Measurements from ENCODE around the gene GSTO2.

Gene GSTO2

DNA sequence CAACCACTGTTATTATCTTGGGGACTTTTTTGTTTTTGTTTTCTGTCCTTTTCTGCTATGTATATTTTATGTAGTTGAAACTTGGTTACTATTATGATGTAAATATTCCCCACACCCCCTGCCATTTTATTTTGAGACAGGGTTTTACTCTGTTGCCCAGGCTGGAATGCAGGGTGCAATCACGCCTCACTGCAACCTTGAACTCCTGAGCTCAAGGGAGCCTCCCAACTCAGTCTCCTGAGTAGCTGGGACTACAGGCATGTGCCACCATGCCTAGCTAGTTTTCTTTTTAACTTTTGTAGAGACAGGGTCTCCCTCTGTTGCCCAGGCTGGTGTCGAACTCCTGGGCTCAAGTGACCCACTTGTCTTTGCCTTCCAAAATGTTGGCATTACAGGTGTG is 18.0 kb downstream of the GSTO2 start:
- DNase-seq = no peak

DNA sequence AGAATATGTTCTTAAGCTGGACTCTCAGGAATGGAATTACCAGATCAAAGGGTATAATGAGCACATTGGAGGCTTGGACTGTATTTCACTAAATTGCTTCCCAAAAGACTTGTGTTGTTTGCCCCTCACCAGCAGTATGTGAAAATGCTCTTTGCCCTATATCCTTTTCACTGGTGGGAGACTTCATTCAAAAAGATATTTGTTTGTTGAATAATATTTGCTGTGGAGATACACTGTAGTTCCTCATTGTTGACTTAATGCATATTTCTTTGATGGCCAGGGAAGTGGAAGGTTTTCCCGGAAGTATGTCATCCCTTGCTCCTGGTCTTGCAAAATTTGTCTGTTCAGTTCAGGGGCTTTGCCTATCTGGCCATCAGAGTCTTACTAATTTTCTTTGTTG is 19.4 kb downstream of the GSTO2 start:
- no peak for DNase-seq

DNA sequence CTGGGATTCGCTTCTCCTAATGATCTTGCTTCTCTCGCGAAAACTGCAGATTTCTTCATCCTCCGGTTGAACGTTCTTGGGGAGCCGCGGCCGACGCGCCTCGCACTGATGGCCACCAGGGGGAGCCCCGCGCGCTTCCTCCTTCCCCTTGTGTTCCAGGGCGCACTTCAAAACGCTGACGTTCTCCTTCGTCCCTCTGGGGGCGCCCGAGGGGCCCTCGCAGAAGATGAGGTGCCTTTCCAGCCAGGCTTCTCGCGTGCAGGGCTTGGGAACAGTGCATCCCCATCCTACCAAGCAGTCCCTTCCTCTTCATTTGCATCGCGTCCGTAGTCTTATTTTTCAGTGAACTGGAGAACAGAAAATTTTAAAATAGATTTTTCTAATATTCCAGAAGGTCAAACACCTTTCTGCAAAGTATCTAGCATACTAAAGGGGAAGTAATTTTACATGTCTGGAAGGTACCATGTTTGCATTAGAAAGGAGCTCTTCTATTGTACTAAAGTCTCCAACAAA is 22.5 kb downstream of the GSTO2 start:
- peak; percentile 17 to 78 for DNase-seq

DNA sequence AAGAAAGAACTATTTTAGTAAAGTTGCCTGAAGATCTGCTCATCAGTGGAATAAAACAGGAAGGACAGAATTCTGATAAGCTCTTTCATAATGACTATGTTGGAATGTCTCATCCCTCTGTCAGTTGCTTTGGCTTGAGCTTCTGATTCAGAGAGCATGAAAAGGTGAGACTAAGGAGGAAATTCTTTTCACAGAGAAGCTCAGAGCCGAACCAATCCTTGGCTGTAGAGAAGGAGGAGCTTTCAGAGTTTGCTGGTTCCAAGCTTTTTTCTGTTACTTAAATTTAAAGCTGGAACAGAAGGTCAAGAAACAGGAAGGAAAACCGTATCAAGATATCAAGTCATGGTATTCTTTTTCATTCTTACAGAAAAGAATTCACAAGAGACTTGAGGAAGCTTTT is 24.0 kb downstream of the GSTO2 start:
- DNase-seq = no peak

DNA sequence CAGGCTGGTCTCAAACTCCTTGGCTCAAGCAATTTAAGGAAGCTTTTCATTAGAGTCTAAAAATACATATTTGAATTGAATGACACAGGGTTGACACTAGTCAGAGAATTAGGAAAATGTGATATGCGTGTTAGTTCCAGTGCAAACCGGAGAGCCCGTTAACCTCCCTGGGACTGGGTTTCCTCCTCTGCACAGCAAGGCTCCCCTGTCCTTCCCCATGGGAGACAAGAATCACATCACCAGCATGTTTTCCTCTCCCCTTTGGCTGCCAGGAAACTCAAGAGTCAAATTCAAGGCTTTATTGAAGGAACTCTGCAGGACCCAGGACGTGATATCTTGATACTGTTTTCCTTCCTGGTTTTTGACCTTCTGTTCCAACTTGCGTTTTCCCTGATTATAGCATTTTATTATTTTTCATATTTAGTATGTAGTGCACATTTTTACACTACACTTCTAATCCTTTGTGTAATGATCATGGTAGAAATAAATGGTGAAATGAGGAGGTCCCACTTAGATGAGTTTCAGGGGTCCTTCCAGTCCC is 24.9 kb downstream of the GSTO2 start:
- DNase-seq = no peak

DNA sequence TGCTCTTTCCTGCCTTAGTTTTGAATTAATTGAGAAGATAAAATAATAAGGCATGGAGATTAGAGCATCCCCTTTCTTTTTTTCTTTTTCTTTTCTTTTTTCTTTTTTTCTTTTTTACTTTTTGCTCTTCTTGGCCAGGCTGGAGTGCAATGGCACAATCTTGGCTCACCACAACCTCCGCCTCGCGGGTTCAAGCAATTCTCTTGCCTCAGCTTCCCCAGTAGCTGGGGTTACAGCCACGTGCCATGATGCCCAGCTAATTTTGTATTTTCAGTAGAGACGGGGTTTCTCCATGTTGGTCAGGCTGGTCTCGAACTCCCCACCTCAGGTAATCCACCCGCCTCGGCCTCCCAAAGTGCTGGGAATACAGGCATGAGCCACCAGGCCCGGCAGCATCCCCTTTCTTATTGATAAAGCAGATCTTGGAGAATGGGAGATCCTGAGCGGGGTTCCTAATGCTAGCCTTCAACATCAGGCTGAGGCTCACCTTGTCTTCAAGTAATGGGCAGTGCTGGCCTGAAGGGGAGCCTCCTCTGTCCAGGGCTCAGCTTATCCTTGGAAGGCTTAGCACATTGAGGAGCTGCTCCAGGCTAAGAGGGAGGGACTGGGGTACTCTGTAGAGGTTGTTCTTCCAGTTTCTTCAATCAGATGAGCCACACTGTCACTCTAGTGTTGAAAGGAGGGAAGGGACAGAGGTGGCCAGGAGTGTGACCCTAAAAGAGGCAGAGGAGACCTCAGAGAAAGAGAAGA is 27.9 kb downstream of the GSTO2 start:
- DNase-seq = no peak

DNA sequence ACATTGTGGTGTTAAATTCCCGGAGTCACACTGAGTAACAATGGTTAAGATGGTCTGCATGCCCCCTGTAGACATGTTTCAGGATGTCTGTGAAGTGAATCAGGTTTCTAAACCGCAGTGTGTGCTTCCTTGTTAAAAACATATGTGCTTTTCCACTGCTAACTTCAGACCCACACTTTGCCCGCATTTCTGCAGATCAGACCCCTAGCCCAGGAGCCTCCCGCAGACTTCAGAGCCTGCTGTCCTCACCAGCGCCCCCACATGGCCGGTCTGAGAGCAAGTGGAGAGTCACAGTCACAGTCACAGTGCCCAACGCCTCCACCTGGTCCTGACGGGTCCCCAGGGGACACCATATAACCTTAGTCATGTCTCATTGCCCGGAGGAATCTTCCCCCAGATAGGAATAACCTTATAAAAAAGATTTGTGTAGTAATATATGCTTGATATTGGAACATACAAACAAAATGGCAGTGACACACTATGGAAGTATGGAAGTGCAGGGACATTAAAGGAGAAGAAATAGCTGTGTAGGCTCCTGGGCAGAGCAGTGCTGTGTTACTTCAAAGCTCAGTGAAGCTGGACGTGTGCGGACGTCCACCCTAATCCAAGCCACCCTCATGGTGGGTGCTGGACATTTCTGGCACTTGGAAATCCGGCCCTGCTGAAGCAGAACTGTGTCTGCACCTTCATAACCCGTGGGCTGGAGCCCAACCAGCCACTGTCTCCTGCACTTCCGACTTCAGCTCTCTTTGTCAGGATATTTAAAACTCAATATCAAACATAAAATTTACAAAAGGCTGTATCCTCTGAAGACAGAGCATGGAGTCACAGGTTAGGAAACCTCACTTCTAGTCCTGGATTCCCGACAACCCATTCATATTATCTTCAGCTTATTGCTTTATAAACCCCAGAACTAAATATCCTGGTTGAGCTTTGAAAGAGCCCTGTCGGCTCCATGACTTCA is 29.0 kb downstream of the GSTO2 start:
- DNase-seq = no peak

DNA sequence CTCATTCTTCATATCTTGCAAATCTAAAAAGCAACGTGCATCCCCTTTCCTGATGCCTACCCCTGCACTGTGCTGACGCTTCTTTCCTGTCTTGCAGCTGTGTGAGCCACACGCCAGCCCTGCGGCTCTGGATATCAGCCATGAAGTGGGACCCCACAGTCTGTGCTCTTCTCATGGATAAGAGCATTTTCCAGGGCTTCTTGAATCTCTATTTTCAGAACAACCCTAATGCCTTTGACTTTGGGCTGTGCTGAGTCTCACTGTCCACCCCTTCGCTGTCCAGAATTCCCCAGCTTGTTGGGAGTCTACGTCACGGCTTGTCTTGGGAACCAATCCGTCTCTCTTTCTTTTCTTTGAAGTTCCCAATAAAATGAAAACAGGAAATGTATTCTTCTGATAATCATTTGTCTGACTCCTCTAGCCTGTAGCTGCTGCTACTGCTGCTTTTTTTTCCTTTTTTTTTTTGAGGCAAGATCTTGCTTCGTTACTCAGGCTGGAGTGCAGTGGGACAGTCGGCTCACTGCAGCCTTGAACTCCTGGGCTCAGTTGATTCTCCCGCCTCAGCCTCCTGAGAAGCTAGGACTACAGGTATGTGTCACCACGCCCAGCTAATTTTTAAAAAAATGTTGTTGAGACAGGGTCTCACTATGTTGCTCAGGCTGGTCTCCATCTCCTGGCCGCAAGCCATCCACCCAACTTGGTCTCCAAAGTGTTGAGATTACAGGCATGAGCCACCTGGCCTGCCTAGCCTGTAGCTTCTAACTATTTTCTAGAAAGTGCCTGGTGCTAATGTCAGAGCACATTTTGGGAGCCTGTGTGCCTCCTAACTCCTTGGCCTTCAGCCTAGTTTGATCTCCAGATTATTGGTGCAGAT is 30.3 kb downstream of the GSTO2 start:
- DNase-seq = no peak

DNA sequence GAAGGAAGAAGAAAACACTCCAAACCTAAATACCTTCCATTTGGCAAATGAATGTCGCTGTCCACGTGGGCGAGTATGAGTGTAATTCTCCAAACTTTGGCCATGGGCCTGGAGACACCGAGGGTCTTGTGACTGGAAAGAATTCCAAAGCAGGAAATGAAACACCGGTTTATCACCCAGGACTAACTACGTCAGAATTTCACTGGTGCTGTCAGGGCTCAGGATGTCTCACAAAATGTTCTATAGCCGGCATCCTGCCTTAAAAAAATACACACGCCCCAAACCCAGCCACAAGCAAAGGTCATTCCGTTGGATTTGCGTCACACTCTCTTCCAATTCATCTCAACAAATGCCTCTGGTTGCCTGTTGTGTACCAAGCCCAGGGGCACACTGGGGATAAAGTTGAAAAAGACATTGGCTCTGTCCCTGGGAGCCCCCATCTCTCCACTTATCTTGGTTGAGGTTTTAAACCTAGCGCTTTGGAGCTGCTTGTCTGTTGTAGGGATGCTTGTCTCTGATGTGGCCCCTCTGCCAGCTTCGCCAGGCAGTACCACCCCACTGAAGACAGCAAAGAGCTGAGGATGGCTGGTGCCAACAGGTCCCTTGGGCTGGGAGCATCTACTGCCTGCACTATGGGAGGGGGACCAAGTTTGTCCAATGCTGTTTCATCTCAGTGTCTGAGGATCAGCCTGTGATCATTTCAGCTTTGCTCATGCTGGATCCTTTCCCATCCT is 31.2 kb downstream of the GSTO2 start:
- DNase-seq = peak in 1 of 2 experiments; percentile 8

DNA sequence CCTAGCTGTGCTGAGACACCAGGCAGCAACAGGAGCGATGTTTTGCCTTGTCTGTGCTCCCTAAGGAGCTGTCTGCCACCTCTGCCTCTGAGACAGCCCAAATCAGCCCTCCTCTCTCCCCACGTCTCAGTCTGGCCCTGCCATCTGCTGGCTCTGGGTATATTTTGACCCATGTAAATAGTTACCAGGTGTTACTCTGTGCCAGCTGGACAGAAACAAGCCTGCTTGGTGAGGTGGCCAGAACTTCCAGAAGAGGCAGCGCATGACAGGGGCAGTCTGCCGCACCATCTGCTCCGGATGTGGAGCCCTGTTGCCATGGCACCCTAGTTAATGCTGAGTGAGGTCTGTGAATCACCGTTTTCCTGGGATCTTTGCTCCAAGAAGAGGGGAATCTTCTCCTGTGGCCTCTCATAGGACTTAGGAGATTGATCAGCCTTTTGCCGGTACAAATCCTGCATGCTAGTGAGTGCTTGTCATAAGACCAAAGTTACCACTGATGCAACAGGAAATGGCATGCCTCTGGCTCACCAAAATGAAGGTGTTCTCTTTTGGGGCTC is 31.8 kb downstream of the GSTO2 start:
- DNase-seq = peak; percentile 86 to 94

DNA sequence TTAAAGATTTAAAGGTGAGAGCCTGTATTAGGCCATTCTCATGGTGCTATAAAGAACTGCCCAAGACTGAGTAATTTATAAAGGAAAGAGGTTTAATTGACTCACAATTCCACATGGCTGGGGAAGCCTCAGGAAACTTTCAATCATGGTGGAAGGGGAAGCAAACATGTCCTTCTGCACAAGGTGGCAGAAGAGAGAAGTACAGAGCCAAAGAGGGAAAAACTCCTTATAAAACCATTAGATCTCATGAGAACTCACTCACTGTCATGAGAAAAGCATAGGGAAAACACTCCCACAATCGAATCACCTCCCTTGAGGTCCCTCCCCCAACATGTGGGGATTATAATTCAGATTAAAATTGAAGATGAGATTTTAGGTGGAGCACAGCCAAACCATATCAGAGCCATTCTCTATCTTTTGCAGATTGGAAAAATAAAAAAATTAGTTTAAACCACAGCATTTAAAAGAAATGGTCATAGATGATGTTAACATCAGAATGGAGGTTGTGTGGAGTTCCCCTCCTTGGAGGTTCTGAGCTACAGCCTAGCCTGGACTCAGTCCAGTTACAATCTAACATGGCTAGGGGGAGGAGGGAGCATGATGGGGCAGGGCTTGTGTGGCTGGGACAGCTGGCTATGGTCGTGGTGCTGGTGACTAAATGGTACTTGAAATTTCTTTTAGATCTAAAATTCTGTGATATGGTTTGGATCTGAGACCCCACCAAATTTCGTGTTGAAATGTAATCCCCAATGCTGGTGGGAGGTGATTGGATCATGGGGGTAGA is 33.1 kb downstream of the GSTO2 start:
- DNase-seq = no peak

DNA sequence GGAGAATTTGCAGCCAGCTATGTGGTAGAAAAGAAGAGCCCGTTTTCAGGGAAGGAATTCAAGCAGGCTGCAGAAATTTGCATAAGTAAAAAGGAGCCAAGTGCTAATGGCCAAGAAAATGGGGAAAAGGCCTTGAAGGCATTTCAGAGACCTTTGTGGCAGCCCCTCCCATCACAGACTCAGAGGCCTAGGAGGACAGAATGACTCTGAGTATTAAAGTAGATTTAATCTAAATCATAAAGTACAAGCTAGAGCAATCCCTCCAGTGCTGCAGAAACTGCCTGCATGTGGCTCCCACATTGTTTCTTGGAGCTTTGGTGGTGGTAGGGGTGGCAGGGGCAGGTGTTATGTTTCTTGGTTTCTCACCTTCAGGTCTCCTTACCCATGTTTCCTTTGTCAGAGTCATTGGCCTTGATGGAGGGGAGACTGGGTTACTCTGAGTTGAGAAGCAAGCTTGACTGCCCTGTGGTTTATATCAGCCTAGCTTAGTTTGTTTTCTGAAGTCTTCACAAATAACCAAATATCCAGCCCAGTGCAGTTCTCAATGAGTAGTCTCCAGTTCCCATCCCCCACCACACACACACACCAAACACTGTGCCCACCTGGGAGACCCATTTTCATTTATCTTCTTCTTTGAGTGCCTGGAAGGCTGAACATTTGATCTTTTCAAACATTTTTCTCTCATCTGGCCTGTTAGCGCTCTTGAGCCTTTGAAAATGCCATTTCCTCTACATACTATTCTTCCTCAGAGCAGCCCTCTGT is 34.8 kb downstream of the GSTO2 start:
- DNase-seq = no peak

DNA sequence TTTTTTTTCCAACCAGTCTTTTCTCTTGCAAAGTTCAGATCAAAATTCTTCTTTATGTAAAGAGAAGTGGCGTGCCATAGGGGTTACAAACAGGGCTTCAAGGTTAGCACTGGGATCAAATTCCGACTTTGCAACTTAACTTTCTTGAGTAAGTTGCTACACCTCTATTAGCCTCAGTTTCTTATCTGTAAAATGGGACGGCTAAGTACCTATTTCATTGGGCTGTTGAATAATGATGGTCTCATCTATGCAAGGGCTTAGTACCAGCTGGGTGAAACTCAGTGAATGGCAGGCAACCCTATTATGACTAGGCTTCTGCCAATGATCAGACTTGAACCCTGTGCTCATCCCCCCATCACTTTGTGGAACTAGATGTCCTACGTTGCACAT is 35.4 kb downstream of the GSTO2 start:
- DNase-seq = no peak

DNA sequence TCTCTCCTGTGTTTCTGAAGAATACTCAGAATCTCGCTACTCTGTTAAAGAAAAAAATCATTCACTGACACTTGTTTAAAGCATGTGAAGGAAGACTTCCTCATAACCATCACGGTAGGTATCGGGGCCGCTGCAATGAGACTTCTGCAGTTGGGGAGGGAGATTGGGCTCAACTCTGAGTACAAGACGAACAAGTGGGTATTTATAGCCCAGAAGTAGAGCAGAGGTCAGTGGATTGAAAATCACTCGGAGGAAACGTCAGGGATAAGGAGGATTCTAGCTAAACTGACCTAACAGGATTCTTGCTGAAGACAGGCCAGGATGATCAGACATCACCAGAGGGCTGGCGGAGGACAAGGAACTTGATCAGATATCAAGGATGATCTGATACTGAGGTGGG is 35.9 kb downstream of the GSTO2 start:
- no peak for DNase-seq

DNA sequence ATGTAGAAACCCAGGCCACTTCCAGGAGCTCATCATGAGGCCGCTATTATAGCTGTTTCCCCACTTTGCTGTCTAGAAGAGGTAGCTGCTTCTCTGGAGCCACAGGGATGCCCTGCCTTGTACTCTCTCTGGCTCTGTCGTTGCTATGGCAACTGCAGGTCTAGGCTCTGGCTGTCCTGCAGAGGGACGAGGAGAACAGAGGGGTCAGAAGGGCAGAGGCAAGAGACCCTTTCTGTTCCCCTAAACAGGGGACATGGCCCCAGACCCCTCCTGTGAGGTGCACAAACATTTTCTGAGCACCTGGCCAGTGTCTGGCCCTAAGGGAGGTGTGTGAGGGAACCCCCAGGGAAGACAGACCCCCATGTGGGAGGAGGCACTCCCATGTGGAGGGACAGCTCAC is 37.9 kb downstream of the GSTO2 start:
- no peak for DNase-seq

DNA sequence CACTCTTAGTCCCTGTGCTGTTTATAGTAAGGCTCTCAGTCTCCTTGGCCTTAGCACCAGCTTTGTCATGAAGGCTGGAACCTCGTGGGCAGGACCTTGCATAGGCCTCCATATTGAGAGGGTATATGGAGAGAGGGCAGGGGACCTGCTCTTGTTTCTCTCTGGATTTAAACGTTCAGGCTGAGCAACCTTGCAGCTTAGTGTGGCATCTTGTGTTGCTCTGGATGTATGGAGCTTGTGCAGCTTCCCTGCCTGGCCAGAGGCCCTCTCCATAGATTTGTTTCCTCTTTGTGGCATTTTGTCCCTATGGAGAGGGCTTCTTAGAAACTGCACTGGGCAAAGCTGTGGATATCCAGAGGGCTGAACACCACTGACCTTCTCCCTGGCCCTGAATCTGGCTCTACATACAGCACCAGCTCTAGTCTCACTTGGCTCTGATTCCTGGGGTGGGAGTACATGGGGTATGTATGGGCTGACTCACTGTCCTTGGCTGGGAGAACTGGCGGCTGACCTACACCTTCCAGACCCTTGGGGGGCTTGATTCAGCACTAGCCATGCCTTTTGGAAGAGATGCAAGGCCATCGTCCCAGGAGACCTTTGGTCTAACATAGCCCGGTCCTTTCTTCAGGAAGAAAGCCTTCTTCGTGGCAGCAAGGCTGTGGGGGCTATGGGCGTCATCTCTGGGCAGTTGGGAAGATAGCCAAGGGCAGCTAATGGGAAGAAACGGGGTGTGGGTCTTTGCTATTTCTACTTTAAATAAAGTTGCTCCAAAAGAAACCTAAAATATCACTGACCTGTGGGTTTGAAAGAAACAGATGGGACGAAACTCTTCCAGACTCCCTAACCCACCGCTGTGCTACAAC is 38.8 kb downstream of the GSTO2 start:
- no peak for DNase-seq

DNA sequence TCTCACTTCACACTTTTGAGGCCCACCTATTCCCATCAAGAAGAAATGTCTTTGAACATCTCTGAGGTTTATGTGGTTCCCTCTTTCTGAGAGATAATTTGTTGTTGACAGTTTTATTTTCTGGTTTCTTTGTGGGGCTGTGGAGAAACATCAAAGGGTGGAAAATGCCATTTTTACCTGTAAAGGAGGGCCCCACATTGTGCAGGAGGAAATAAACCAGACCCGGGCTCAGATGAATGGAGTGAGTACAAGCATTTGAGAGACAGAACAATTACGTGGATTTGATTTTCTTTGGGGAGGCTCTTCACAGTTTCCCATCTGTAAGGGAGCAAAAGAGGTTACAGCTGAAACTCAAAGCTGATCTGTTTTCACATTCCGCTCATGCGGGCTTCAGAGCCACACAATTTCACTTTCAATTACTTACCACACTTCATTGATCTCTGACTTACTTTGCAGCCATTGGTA is 39.5 kb downstream of the GSTO2 start:
- DNase-seq = no peak
